GM21447 (cell line): ENCODE data around the gene SERAC1.
"Not testable (repeated sequence)": the region's sequence is repeated elsewhere in the genome, so short reads cannot be mapped to it uniquely, and the experiment has no call there.

Experiments used
- ATAC-seq: cut with Tn5 transposase; IDR thresholded peaks from one replicate; pipeline ENCODE4 v1.9.1; 2021; ENCODE audit not compliant: unreplicated experiment

The SERAC1 gene

GRCh38 chr6:158168040-158168289, at the start of gene SERAC1:
Gene SERAC1, minus strand, starts transcription at chr6:158168262. Its CDS starts 9,899 bp downstream, at chr6:158158363.
- ATAC-seq = no peak

GRCh38 chr6:158213925-158214674, 46.0 kb upstream of the SERAC1 start:
- peak; percentile 95 for ATAC-seq

- ATAC-seq = no peak
Observed at GRCh38 chr6:158211273-158212055, 43.4 kb upstream of the SERAC1 start.

DNA sequence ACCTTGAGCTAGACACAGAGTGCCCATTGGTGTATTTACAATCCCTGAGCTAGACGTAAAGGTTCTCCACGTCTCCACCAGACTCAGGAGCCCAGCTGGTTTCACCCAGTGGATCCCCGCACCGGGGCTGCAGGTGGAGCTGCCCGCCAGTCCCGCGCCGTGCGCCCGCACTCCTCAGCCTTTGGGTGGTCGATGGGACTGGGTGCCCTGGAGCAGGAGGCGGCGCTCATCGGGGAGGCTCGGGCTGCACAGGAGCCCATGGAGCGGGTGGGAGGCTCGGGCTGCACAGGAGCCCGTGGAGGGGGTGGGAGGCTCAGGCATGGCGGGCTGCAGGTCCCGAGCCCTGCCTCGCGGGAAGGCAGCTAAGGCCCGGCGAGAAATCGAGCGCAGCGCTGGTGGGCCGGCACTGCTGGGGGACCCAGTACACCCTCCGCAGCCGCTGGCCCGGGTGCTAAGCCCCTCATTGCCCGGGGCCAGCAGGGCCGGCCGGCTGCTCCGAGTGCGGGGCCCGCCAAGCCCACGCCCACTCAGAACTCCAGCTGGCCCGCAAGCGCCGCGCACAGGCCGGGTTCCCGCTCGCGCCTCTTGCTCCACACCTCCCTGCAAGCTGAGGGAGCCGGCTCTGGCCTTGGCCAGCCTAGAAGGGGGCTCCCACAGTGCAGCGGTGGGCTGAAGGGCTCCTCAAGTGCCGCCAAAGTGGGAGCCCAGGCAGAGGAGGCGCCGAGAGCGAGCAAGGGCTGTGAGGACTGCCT, 41.7 kb upstream of the SERAC1 start:
- not testable (repeated sequence) for ATAC-seq

DNA sequence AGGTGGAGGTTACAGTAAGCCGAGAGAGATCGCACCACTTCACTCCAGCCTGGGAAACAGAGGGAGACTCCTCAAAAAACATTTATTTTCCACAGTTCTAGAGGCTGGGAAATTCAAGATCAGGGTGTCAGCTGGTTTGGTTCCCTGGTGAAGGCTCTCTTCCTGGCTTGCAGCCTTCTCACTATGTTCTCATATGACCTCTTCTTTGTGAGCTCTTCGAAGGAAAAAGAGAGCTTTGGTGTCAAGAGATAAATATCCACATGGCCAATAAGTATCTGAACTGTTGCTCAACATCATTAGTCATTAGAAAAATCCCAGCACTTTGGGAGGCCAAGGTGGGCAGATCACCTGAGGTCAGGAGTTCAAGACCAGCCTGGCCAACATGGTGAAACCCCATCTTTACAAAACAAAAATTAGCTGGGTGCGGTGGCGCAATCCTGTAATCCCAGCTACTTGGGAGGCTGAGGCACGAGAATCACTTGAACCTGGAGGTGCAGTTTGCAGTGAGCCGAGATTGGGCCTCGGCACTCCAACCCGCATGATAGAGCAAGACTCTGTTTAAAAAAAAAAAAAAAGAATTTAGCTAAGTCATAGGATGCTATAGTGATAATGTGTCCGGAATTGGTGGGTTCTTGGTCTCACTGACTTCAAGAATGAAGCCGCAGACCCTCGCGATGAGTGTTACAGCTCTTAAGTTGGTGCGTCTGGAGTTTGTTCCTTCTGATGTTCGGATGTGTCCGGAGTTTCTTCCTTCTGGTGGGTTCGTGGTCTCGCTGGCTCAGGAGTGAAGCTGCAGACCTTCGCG, 40.4 kb upstream of the SERAC1 start:
- ATAC-seq = not testable (repeated sequence)

DNA sequence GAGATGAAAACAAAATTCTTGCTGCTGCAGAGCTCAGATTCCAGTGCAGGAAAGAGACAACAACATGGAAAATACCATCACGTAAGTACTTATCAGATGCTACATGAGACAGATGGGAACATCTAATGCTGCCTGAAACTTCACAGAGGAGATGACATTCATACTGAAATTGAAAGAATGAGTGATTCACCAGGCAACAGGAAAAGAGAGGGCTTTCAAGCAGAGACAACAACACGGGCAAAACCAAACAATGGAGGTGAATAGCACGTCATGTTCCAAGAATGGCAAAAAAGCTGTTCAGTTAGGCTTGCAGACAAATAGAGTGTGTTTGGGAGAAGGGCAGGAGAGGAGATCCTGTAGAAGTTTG, 39.3 kb upstream of the SERAC1 start:
- peak; percentile 98 for ATAC-seq

GRCh38 chr6:158206740-158207421, 38.8 kb upstream of the SERAC1 start:
- no peak for ATAC-seq

DNA sequence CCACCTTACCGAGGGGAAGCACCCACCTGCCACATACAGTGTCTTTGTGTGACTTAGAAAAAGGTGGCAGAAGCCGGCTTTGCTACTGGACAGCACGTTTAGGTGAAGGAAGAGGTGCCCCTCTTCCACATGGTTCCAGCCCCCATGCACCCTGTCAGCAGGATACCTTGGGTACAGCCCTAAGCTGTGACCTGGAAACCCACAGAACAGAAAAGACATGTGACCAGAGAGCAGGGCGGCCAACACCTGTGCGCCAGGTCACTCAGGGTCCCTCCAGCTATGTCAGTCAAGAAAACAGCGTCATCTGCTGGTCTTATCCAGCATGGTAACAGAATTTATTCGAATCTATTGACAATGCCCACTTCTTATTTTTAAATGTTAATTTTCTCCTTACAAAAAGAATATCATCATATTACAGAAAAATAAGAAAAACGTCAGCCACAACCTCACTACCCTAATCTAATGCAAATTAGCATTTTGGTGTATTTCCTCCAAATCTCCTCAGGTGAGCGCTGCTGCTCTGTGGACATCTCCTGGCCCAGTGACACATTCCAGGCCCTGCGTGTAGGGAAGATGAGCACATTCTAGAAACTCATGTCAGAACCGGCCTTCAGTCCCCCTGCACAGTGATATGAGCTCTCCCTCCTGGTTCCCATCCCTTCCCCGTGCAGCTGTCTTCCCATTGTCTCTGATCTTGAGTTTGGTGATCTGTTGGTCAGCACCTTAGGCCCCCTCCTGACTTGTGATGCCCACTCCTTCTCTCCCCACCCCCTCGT, 37.3 kb upstream of the SERAC1 start:
- ATAC-seq = no peak

- ATAC-seq = no peak
Observed at GRCh38 chr6:158198461-158198860, 30.4 kb upstream of the SERAC1 start.

DNA sequence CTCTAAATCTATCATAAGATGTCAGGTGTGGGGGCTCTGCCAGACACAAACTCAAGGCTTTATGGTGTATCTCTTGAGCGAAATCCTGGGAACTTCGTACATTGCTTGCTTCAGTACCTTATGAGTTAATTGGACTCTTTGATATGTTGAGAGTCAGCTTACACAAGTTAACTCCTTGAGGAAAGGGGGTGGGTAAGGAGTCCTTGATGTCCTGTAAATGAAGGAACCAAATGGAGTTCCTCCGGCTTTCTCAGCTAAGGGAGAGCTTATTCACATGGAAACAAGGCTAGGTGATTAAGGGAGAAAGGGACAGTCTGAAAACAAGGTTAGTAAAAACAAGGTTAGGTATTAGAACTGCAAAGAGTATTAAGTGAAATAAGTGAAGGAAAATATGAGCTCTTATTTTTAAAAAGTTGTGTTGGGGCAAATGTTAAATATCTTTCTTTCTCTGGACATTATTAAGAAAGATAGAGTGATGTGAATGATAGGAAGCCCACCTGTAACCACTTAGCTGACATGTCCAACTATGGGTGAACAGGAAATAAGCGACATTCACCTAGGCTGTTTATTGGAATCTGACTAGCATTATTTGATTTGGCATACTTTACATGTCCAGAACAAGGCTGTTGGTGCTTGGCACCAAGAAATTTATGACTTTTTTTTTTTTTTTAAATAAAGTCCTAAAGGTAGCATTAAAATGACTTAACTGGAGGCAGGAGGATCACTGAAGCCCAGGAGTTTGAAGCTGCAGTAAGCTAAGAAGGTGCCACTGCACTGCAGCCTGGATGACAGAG, 26.6 kb upstream of the SERAC1 start:
- no peak for ATAC-seq

DNA sequence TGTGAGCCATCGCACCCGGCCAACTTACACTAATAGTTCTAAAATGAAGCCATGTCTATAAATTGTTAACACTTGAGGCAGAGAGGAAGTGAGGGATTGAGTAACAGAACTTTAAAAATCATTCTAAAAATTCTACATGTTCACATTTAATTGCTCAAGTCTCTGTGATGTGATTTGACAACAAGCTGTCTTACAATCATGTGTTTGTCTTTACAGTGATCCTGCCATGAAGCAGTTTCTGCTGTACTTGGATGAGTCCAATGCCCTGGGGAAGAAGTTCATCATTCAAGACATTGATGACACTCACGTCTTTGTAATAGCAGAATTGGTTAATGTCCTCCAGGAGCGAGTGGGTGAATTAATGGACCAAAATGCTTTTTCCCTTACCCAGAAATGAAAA, 23.7 kb upstream of the SERAC1 start:
- no peak for ATAC-seq

DNA sequence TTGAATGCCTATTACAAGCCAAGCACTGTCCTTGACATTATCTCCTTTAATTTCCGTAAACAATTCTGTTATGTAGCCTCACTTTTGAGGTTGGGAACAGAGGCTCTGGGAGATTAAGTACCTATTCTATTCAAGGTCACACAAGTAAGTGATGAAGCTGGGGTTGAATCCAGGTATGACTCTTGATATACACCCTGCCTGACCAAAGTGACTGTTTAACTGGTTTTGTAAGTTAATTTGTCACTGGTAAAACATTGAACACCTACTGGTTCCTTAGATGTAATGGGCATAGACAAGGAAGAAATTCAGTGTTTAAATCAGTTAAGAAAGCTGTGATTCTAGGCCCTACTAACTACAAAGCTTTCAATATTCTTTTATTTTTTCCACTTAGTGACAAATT, 23.0 kb upstream of the SERAC1 start:
- no peak for ATAC-seq

DNA sequence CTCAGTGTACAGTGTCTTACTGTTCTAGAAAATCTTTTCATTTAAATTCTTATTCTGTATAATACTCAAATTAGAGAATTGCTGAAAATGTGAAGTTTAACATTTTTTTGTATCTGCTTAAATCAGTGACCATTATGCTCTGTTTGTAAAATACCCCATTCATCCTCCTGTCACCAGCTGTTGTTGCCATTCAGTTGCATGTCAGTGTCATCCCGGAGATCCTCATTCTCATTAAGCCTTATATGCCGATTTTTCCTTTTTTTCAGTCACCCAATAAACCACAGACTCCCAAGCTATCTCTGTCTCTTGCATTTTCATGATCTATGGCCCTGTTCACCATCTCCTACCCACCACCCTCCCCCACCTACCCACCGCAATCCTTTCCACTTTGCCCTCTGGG, 20.5 kb upstream of the SERAC1 start:
- no peak for ATAC-seq

GRCh38 chr6:158185729-158186456, 17.8 kb upstream of the SERAC1 start:
- no peak for ATAC-seq

DNA sequence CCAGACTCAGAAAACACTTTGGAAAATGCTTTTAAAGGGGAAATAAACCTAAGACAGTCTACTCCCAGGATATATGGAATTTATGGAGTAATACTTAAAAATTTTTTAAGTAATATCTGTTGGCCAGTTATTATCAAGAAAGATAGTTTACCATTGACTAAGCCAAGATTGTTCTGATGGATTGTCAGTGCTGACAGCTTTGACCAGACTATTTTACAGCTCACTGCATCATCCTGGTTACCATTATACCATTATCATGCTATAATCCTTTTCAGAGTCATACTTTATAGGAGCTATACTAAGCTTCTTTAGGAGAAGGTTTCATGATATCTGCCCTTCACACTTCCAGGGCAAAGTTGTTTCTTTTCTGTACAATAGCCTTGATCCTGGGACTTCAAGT, 16.5 kb upstream of the SERAC1 start:
- ATAC-seq = no peak

GRCh38 chr6:158183174-158183972, 15.3 kb upstream of the SERAC1 start:
- ATAC-seq = not testable (repeated sequence)

GRCh38 chr6:158177712-158178111, 9.7 kb upstream of the SERAC1 start:
- ATAC-seq = not testable (repeated sequence)

- no peak for ATAC-seq
Observed at GRCh38 chr6:158175111-158175510, 7.0 kb upstream of the SERAC1 start.
